Measurements from ENCODE around the gene DNAJC7.
A peak's percentile ranks its signal among the peaks of the same experiment; 100 is the strongest.

DNAJC7 gene

DNA sequence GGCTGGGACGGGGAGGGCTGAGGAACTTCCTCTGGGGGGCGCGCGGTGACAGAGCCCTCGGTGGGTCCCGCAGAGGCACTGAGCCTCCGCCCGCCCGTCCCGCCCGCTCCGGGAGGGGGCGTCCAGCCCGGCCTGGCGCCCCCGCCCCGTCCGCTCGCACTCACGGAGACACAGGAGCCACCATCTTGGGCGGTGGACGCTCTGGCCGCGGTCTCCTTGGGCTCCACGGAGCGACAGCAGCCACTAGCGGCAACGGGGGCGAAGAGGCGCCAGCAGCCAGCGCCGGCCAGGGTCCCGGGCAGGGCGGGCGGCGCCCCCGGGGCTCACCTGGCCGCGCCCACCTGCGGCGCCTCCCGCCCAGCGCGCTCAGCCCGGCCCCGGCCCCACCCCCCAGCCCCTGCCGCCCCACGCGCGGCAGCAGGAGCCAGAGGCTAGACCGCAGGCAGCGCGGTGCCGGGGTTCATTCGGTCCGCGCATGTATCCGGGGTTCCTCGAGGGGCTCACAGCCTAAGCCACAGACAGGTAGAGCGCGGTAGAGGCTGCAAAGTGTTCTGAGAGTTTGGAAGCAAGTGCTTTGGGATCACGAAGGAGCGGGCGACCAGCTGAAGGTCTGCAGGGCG, 33.3 kb upstream of the DNAJC7 start, which contains the start of gene C17orf113:
TSS of gene C17orf113 (minus strand) at position 209 of the 620 bp plus-strand sequence. CDS start 7,225 bp downstream, outside the sequence.
- peak within 1 kb of the TSS; percentile 62; the same call in 1 of the 2 replicates for H3K27ac ChIP-seq

DNA sequence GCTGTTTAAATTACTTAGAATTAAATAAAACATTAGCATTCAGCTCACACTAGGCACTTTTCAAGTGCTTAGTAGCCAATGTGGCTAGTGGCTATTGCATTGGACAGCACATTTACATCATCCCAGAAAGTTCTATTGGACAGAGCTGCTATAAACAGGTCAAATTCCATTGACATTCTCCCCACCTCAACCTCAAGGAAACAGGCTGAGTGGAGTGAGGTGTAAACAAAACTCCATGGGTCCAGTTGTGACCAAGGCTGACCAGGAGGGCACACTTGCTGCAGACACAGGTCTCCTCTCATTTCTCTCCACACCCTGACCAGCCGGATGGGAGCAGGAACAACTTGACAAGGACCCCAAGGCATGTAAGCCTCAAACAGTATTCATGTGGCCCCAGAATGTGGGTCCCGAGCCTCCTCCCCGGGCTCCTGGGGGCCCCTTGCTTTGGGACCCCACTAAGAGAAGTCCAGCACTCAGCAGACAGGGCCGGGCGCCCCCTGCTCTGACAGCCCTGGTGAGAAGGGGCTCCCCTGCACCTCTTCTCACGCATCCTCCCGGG, 32.7 kb upstream of the DNAJC7 start:
- peak overlapping the region; percentile 62; the same call in 1 of the 2 replicates for H3K27ac ChIP-seq
- TF ChIP-seq, protein P1, sequence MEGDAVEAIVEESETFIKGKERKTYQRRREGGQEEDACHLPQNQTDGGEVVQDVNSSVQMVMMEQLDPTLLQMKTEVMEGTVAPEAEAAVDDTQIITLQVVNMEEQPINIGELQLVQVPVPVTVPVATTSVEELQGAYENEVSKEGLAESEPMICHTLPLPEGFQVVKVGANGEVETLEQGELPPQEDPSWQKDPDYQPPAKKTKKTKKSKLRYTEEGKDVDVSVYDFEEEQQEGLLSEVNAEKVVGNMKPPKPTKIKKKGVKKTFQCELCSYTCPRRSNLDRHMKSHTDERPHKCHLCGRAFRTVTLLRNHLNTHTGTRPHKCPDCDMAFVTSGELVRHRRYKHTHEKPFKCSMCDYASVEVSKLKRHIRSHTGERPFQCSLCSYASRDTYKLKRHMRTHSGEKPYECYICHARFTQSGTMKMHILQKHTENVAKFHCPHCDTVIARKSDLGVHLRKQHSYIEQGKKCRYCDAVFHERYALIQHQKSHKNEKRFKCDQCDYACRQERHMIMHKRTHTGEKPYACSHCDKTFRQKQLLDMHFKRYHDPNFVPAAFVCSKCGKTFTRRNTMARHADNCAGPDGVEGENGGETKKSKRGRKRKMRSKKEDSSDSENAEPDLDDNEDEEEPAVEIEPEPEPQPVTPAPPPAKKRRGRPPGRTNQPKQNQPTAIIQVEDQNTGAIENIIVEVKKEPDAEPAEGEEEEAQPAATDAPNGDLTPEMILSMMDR (conservative IDR thresholded peaks at IDR 0.05): no peak

More for the DNA sequence above, 33.3 kb upstream of the DNAJC7 start, which contains the start of gene C17orf113:
- TF ChIP-seq, protein P1 (conservative IDR thresholded peaks at IDR 0.05): peak; percentile 64

DNA sequence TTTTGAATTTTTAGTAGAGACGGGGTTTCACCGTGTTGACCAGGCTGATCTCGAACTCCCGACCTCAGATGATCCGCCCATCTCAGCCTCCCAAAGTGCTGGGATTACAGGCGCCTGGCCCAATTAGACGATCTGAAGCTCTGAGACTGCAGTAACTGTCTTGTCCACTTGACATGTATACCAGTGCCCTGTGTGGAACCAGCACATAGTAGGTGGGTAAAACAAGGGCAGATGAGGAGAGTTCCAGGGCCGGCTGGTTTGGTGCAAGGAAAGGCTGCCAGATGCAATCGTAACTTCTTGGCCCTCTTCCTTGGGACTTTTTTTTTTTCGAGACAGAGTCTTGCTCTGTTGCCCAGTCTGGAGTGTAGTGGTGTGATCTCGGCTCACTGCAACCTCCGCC, 30.1 kb upstream of the DNAJC7 start:
- TF ChIP-seq, protein P1 (conservative IDR thresholded peaks at IDR 0.05): no peak
- H3K27ac ChIP-seq: no peak overlapping the region

DNA sequence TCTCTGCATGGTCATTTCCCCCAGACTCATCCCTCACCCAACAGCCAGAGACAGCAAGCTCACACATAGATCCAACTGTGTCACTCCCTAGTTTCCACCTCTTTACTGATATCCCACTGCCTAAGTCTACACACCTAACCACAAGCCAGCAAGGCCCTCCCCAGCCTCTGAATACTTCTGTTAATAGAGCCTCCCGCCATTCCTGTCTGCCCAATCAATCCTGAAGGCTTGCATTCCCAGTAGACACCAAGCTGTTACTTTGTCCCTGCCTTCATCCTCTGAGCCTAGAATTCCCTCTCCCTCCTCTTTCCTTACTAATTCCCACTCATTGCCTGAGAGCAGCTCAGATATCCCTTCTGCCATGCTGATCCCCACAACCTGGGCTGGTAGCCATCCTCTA, 28.5 kb upstream of the DNAJC7 start:
- no peak overlapping the region for H3K27ac ChIP-seq
- TF ChIP-seq, protein P1 (conservative IDR thresholded peaks at IDR 0.05): no peak

DNA sequence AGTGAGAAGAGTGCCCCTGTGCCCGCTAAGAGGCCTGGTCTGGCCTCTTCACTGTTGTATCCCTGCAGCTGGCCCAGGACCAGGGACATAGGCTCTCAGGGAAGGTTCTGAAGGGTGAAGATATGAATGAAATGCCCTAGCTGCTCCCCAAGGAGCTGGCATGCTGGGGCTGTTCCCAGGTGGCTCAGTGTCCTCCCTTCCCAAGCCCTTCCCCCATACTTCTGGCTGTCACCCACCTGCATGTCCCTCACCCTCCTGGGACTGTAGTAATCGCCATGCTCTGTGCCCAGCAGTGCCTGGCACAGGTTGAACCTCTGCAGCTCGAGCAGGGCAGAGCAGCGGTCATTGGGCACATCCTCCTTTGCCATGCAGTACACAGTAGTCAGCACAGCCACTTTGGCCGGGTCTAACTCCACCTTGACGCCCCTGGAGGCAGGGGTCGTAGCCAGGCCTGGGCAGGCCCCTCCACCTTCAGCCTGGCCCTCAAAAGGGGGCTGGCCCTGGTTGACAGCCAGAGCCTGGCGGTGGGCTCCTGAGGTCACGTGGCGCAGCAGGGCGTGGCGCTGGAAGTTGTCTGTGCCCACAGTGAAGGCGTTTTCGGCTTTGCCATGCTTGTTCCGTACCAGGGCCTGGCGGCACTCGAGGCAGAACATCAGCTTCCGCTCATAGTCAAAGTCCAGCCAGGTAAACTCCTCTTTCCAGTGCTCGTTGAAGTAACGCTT, 25.5 kb upstream of the DNAJC7 start:
- TF ChIP-seq, protein P1 (conservative IDR thresholded peaks at IDR 0.05): no peak
- H3K27ac ChIP-seq: no peak overlapping the region

DNA sequence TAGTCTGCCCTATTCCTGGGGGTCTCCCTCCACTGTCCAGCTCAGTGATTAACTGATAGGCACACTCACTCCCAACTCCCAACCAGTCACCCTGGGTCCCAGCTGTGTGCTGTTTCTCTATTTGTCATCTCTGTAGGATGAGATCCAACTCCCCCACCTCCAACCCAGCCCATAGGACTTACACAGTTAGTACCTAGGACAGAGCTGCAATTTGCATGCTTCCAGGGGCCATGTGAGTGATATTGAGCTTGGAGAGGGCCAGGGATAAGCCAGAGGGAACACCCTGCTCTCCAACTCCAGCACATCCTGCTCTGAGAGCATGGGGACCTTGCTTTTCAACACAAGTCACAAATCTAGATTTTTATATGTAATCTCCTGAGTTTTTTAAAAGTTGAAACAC, 24.4 kb upstream of the DNAJC7 start:
- TF ChIP-seq, protein P1 (conservative IDR thresholded peaks at IDR 0.05): no peak
- H3K27ac ChIP-seq: no peak overlapping the region

DNA sequence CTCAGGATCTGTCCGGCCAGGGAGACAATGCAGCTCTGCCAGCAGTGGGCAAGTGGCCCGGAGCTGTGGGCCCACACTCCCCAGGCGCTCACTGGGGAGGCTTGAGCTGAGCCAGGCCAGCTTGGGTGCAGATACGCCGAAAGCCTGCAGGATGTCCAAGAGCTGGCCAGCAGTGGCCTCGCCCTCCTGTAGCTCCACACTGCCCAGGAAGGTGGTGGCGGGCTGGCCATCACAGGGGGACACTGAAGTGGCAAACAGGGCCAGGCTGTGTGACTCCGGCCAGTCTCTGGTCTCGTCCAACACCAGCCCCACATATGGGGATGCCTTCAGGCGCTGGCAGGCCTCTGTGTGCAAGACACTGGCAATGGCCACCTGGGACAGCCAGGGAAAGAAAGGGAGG, 23.6 kb upstream of the DNAJC7 start:
- TF ChIP-seq, protein P1 (conservative IDR thresholded peaks at IDR 0.05): no peak
- no peak overlapping the region for H3K27ac ChIP-seq
